OCI-LY1 (cell line): ENCODE data around the gene SOST.

Experiments used
- H2AFZ ChIP-seq: fragments of 200-600 bp; sonication (generic), shearing (Covaris generic); 2 replicates; pipeline ENCODE4 v1.6.0; 2014; ENCODE audit warnings: antibody characterized with exemption, mild to moderate bottlenecking, low read length
- H3F3A ChIP-seq: fragments of 200-600 bp; sonication (generic), shearing (Covaris generic); 2 replicates; pipeline ENCODE4 v1.6.0; 2014; ENCODE audit warnings: mild to moderate bottlenecking, antibody characterized with exemption, low read length, moderate library complexity; ENCODE audit not compliant: insufficient read depth
- H3K27ac ChIP-seq: fragments of 200-600 bp; sonication (generic); 2 replicates; pipeline ENCODE4 v1.5.1; 2014; ENCODE audit warnings: low read length, mixed run types, mild to moderate bottlenecking, low read depth; ENCODE audit not compliant: poor library complexity, severe bottlenecking
- H3K27me3 ChIP-seq: fragments of 200-600 bp; sonication (generic); 2 replicates; pipeline ENCODE4 v1.6.0; 2014; ENCODE audit warnings: antibody characterized with exemption, mild to moderate bottlenecking, low read length, moderate library complexity; ENCODE audit not compliant: insufficient read depth
- H3K36me3 ChIP-seq: fragments of 200-600 bp; sonication (generic); 2 replicates; pipeline ENCODE4 v1.6.1; 2014; ENCODE audit warnings: mild to moderate bottlenecking, antibody characterized with exemption, low read length, moderate library complexity, mixed read lengths; ENCODE audit not compliant: insufficient read depth
- H3K4me1 ChIP-seq: fragments of 200-600 bp; sonication (generic); 2 replicates; pipeline ENCODE4 v1.5.1; 2014; ENCODE audit warnings: mild to moderate bottlenecking, low read length, moderate library complexity; ENCODE audit not compliant: insufficient read depth, severe bottlenecking
- H3K4me2 ChIP-seq: fragments of 200-600 bp; sonication (generic), shearing (Covaris generic); 2 replicates; pipeline ENCODE4 v1.6.1; 2014; ENCODE audit warnings: low read length
- H3K4me3 ChIP-seq: fragments of 200-600 bp; sonication (generic); 2 replicates; pipeline ENCODE4 v1.5.1; 2014; ENCODE audit warnings: low read length, low read depth, mild to moderate bottlenecking, mixed read lengths; ENCODE audit not compliant: poor library complexity, severe bottlenecking
- H3K79me2 ChIP-seq: fragments of 200-600 bp; shearing (Covaris generic); 2 replicates; pipeline ENCODE4 v1.6.1; 2016; ENCODE audit warnings: mixed run types, low read length, mixed read lengths; ENCODE audit not compliant: insufficient read depth
- H3K9ac ChIP-seq: fragments of 200-600 bp; sonication (generic), shearing (Covaris generic); 2 replicates; pipeline ENCODE4 v1.6.1; 2014; ENCODE audit warnings: mild to moderate bottlenecking, low read length, mixed read lengths
- H3K9me2 ChIP-seq: fragments of 200-600 bp; sonication (generic), shearing (Covaris generic); 2 replicates; pipeline ENCODE4 v1.6.1; 2014; ENCODE audit warnings: low read depth, mild to moderate bottlenecking, low read length, mixed read lengths
- H3K9me3 ChIP-seq: fragments of 200-600 bp; shearing (Covaris generic); 2 replicates; pipeline ENCODE4 v1.6.1; 2014; ENCODE audit warnings: low read length, mixed read lengths
- H4K20me1 ChIP-seq: fragments of 200-600 bp; sonication (generic), shearing (Covaris generic); 2 replicates; pipeline ENCODE4 v1.6.0; 2016; ENCODE audit warnings: mild to moderate bottlenecking, low read length; ENCODE audit not compliant: insufficient read depth
- EZH2 ChIP-seq: fragments of 200-600 bp; sonication (generic), shearing (Covaris generic); IDR thresholded peaks from 2 replicates; pipeline ENCODE4 v1.8.0; 2017; ENCODE audit warnings: borderline replicate concordance, mixed run types, mild to moderate bottlenecking, antibody characterized with exemption, low read length, moderate library complexity, mixed read lengths
- TF ChIP-seq, protein P1 (sequence below): fragments of 200-600 bp; sonication (generic), shearing (Covaris generic); IDR thresholded peaks from 2 replicates; pipeline ENCODE4 v1.5.1; 2017; ENCODE audit warnings: mild to moderate bottlenecking, antibody characterized with exemption, low read length, moderate library complexity, mixed read lengths

SOST gene

DNA sequence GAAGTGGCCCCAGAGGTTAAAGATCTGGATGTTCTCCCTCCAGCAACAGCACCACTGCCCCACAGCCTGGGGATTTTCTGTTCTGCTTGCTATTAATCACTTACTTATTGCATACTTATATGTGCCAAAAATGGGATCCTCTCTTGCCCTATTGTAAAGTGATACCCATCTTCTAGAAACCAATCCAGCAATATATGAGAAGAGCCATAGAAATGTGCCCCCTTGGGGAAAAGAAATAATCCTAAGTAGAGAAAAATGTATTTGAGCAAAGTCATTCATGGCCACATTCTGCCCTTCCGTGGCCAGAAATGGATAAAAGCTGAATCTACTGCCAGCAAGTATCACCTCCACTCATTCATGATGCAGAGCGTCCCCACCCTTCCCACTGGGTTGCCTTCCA is 20.9 kb downstream of the SOST start:
- no peak for TF ChIP-seq EZH2
- TF ChIP-seq, protein P1, sequence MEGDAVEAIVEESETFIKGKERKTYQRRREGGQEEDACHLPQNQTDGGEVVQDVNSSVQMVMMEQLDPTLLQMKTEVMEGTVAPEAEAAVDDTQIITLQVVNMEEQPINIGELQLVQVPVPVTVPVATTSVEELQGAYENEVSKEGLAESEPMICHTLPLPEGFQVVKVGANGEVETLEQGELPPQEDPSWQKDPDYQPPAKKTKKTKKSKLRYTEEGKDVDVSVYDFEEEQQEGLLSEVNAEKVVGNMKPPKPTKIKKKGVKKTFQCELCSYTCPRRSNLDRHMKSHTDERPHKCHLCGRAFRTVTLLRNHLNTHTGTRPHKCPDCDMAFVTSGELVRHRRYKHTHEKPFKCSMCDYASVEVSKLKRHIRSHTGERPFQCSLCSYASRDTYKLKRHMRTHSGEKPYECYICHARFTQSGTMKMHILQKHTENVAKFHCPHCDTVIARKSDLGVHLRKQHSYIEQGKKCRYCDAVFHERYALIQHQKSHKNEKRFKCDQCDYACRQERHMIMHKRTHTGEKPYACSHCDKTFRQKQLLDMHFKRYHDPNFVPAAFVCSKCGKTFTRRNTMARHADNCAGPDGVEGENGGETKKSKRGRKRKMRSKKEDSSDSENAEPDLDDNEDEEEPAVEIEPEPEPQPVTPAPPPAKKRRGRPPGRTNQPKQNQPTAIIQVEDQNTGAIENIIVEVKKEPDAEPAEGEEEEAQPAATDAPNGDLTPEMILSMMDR: no peak

DNA sequence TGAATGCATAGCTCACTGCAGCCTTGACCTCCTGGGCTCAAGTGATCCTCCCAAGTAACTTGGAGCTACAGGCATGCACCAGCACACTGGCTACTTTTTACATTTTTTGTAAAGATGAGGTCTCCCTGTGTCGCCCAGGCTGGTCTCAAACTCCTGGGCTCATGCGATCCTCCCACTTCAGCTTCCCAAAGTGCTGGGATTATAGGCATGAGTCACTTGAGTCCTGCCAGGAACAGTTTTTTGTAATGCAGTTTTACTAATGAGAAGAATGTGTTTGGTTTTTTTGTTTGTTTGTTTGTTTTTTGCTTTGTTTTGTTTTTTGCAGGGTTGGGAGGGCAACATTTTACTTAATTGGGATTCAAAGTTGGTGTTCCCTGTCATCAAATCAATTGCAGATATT is 22.2 kb downstream of the SOST start:
- H3K9me3 ChIP-seq: no peaks in the 10 kb centered on the region
- H3K27ac ChIP-seq: no peak overlapping the region
- no peak overlapping the region for H3K4me3 ChIP-seq
- H3K79me2 ChIP-seq: no peaks in the 10 kb centered on the region
- no peak overlapping the region for H3K4me2 ChIP-seq
- TF ChIP-seq, protein P1: no peak
- TF ChIP-seq EZH2: no peak
- H3K36me3 ChIP-seq: no peaks in the 10 kb centered on the region
- no peak overlapping the region for H3K9ac ChIP-seq
- no peaks in the 10 kb centered on the region for H3F3A ChIP-seq
- H3K4me1 ChIP-seq: no peaks in the 10 kb centered on the region
- H4K20me1 ChIP-seq: no peaks in the 10 kb centered on the region
- H3K9me2 ChIP-seq: no peaks in the 10 kb centered on the region
- H3K27me3 ChIP-seq: peaks cover 3% of the 10 kb centered on the region; the same call in 1 of the 2 replicates
- no peak overlapping the region for H2AFZ ChIP-seq

More for the DNA sequence above, 20.9 kb downstream of the SOST start:
- Histone ChIP-seq H3K9ac (no peak overlapping the region), H4K20me1 (no peaks in the 10 kb centered on the region), H3K9me3 (no peaks in the 10 kb centered on the region), H3K27ac (no peak overlapping the region), H3K4me3 (no peak overlapping the region), H2AFZ (no peak overlapping the region), H3F3A (no peaks in the 10 kb centered on the region), H3K9me2 (no peaks in the 10 kb centered on the region), H3K79me2 (no peaks in the 10 kb centered on the region), H3K27me3 (no peaks in the 10 kb centered on the region; the same call in 1 of the 2 replicates), H3K4me1 (no peaks in the 10 kb centered on the region), H3K4me2 (no peak overlapping the region), H3K36me3 (no peaks in the 10 kb centered on the region)

DNA sequence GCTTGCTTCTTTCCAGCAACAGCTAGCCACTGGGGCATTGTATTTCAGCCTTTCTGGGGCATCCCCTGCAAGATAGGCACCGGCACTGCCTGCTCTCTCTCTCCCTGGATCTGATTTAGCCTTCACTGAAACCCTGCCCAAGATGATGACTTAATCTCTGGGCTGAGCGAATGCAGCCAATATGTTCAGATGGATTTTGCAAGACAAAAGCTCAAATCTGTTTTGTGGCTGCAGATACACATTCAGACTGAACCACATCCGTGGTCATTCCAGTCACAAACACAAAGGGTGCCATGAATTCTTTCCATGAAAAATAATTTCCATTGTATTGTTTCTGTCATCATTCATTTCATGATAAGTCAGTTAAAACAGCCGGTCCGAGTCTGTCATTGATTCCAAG is 24.2 kb downstream of the SOST start:
- Histone ChIP-seq H3K4me2 (no peak overlapping the region), H3K79me2 (no peaks in the 10 kb centered on the region), H3K9me3 (no peaks in the 10 kb centered on the region), H3K4me3 (no peak overlapping the region), H4K20me1 (no peaks in the 10 kb centered on the region), H3K9me2 (no peaks in the 10 kb centered on the region), H3F3A (no peaks in the 10 kb centered on the region), H3K36me3 (no peaks in the 10 kb centered on the region), H3K9ac (no peak overlapping the region), H3K27ac (no peak overlapping the region), H3K27me3 (peaks cover 3% of the 10 kb centered on the region; the same call in 1 of the 2 replicates), H2AFZ (no peak overlapping the region), H3K4me1 (no peaks in the 10 kb centered on the region)
- TF ChIP-seq, protein P1: no peak
- no peak for TF ChIP-seq EZH2
